SU-DHL-6 (cell line): ENCODE data around the gene ITPR3.

Experiments
- EZH2phosphoT487 ChIP-seq: fragments of 200-600 bp; sonication (generic), shearing (Covaris generic); conservative IDR thresholded peaks from 2 replicates; pipeline ENCODE4 v1.6.1; 2018; ENCODE audit warnings: mild to moderate bottlenecking, antibody characterized with exemption, low read length, moderate library complexity, mixed read lengths
- TF ChIP-seq, protein P1 (sequence below): fragments of 200-600 bp; sonication (generic); IDR thresholded peaks from one replicate; pipeline ENCODE4 v1.5.1; 2017; ENCODE audit warnings: antibody characterized with exemption, mild to moderate bottlenecking, low read length, moderate library complexity; ENCODE audit not compliant: insufficient read depth, poor library complexity, severe bottlenecking

DNA sequence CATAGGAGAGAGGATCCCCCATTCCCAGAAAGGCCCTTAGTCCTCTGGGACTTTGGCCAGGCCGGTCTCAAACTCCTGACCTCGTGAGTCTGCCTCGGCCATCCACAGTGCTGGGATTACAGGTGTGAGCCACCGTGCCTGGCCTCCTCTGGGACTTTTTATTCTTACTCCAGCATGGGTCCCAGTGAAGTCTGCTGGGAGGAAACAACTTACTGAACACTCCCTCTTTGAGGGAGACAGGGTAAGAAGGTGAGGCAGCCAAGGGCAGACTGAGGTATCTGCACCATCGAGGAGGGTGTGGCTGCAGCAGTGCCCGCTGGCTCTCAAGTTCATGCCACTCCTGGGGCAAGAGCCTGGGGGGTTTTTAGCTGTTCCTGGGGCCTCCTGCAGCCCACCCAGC, 43.4 kb upstream of the ITPR3 start:
- TF ChIP-seq, protein P1, sequence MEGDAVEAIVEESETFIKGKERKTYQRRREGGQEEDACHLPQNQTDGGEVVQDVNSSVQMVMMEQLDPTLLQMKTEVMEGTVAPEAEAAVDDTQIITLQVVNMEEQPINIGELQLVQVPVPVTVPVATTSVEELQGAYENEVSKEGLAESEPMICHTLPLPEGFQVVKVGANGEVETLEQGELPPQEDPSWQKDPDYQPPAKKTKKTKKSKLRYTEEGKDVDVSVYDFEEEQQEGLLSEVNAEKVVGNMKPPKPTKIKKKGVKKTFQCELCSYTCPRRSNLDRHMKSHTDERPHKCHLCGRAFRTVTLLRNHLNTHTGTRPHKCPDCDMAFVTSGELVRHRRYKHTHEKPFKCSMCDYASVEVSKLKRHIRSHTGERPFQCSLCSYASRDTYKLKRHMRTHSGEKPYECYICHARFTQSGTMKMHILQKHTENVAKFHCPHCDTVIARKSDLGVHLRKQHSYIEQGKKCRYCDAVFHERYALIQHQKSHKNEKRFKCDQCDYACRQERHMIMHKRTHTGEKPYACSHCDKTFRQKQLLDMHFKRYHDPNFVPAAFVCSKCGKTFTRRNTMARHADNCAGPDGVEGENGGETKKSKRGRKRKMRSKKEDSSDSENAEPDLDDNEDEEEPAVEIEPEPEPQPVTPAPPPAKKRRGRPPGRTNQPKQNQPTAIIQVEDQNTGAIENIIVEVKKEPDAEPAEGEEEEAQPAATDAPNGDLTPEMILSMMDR = no peak
- TF ChIP-seq EZH2phosphoT487 = no peak
